IMR-90 (cell line): ENCODE results near the gene RTBDN. TPM values are rescaled to one million over a fixed set of nuclear protein-coding genes. Genes with fewer than 3 reads are reported as not detected.

Experiments used
- ATAC-seq: fragments of 200-7000 bp; cut with Tn5 transposase; 2 replicates; pipeline ENCODE4 v1.9.1; 2020; ENCODE audit warnings: low read depth, mild to moderate bottlenecking, moderate library complexity
- BruUV-seq: library from RNA; stranded (reverse); fragments of 400-500 nt; replicated peaks from 2 replicates; lab custom pipeline; 2021; lab: Mats Ljungman, UMichigan
- CTCF ChIA-PET: fragments of 300-600 bp; formaldehyde crosslinking; extraction: SDS; loops from one replicate; lab custom pipeline; 2021; ENCODE audit warnings: antibody characterized with exemption; lab: Yijun Ruan, JAX
- POLR2A ChIA-PET: fragments of 300-600 bp; sonication (Branson Sonifier 250); formaldehyde crosslinking; loops from one replicate; lab custom pipeline; 2022; ENCODE audit warnings: antibody characterized with exemption; ENCODE audit not compliant: unreplicated experiment; lab: Charles Lee
- DNase-seq: peaks from one replicate; pipeline ENCODE4 v3.0.0; 2013
- H2AFZ ChIP-seq: replicated peaks from 2 replicates; pipeline ENCODE3; 2013; ENCODE audit warnings: low read length, mild to moderate bottlenecking; ENCODE audit not compliant: poor library complexity
- H2AK5ac ChIP-seq: 2 replicates; pipeline ENCODE4 v1.6.1; 2013; ENCODE audit warnings: low read depth, low read length, inconsistent platforms
- H2AK9ac ChIP-seq: replicated peaks from 2 replicates; pipeline ENCODE3; 2013; ENCODE audit warnings: mild to moderate bottlenecking, low read depth, low read length, moderate library complexity; ENCODE audit not compliant: poor library complexity
- H2BK120ac ChIP-seq: 2 replicates; pipeline ENCODE4 v1.6.1; 2013; ENCODE audit warnings: low read depth, low read length, inconsistent platforms
- H2BK15ac ChIP-seq: 3 replicates; pipeline ENCODE4 v1.6.1; 2013; ENCODE audit warnings: low read depth, low read length, inconsistent platforms
- H2BK20ac ChIP-seq: 2 replicates; pipeline ENCODE4 v1.6.1; 2013; ENCODE audit warnings: low read depth, mild to moderate bottlenecking, inconsistent platforms, low read length, moderate library complexity
- H2BK5ac ChIP-seq: 2 replicates; pipeline ENCODE4 v1.6.1; 2013; ENCODE audit warnings: mild to moderate bottlenecking, low read depth, low read length, inconsistent platforms; ENCODE audit not compliant: poor library complexity, severe bottlenecking
- H3K14ac ChIP-seq: replicated peaks from 2 replicates; pipeline ENCODE4 v1.6.1; 2013; ENCODE audit warnings: low read depth, low read length, inconsistent platforms
- H3K18ac ChIP-seq: 2 replicates; pipeline ENCODE4 v1.6.1; 2013; ENCODE audit warnings: low read depth, low read length, control low read depth
- H3K23ac ChIP-seq: 2 replicates; pipeline ENCODE4 v1.6.1; 2013; ENCODE audit warnings: low read depth, low read length, inconsistent platforms
- H3K27ac ChIP-seq: 2 replicates; pipeline ENCODE4 v1.5.1; 2013; ENCODE audit warnings: mild to moderate bottlenecking, control low read depth, low read length; ENCODE audit not compliant: insufficient read depth
- H3K27me3 ChIP-seq: 2 replicates; pipeline ENCODE4 v1.6.1; 2013; ENCODE audit warnings: low read length; ENCODE audit not compliant: control insufficient read depth, insufficient read depth
- H3K36me3 ChIP-seq: 2 replicates; pipeline ENCODE4 v1.6.1; 2013; ENCODE audit warnings: low read length, mixed read lengths; ENCODE audit not compliant: control insufficient read depth, insufficient read depth
- H3K4ac ChIP-seq: 2 replicates; pipeline ENCODE4 v1.6.1; 2013; ENCODE audit warnings: low read depth, low read length, inconsistent platforms
- H3K4me1 ChIP-seq: 2 replicates; pipeline ENCODE4 v1.6.1; 2013; ENCODE audit warnings: low read length, mixed read lengths; ENCODE audit not compliant: control insufficient read depth, insufficient read depth
- H3K4me2 ChIP-seq: 2 replicates; pipeline ENCODE4 v1.6.1; 2013; ENCODE audit warnings: low read depth, mild to moderate bottlenecking, control low read depth, low read length, moderate library complexity
- H3K4me3 ChIP-seq: 2 replicates; pipeline ENCODE4 v1.5.1; 2013; ENCODE audit warnings: low read depth, mild to moderate bottlenecking, control low read depth, low read length, moderate library complexity; ENCODE audit not compliant: insufficient read depth
- H3K56ac ChIP-seq: 2 replicates; pipeline ENCODE4 v1.6.1; 2013; ENCODE audit warnings: low read length, inconsistent platforms; ENCODE audit not compliant: insufficient read depth; ENCODE audit errors: extremely low read depth
- H3K79me1 ChIP-seq, 2 experiments: 2 replicates each; pipeline ENCODE4 v1.6.1; 2013; ENCODE audit warnings: low read length in 2 of 2, inconsistent platforms in 1 of 2, low read depth in 1 of 2
- H3K9ac ChIP-seq: 2 replicates; pipeline ENCODE4 v1.6.1; 2013; ENCODE audit warnings: low read depth, low read length, control low read depth
- H3K9me1 ChIP-seq: 2 replicates; pipeline ENCODE4 v1.6.1; 2013; ENCODE audit warnings: low read length, inconsistent platforms; ENCODE audit not compliant: insufficient read depth
- H3K9me3 ChIP-seq: 2 replicates; pipeline ENCODE4 v1.6.1; 2013; ENCODE audit warnings: low read length; ENCODE audit not compliant: control insufficient read depth, insufficient read depth
- H4K20me1 ChIP-seq: 2 replicates; pipeline ENCODE4 v1.6.1; 2013; ENCODE audit warnings: low read length, inconsistent platforms; ENCODE audit not compliant: insufficient read depth
- H4K5ac ChIP-seq: 2 replicates; pipeline ENCODE4 v1.6.1; 2013; ENCODE audit warnings: mild to moderate bottlenecking, low read depth, low read length, control low read depth
- H4K8ac ChIP-seq, 2 experiments: 2 replicates each; pipeline ENCODE4 v1.6.1; 2013; ENCODE audit warnings: low read depth in 2 of 2, low read length in 2 of 2, control low read depth in 1 of 2, inconsistent platforms in 1 of 2
- H4K91ac ChIP-seq: 2 replicates; pipeline ENCODE4 v1.6.1; 2013; ENCODE audit warnings: low read depth, low read length, inconsistent platforms; ENCODE audit not compliant: insufficient read depth
- CTCF ChIP-seq: conservative IDR thresholded peaks from 2 replicates; pipeline ENCODE4 v1.5.1; 2012; ENCODE audit warnings: mild to moderate bottlenecking, low read depth, low read length, improper control_type of control experiment
- FOS ChIP-seq: fragments of 150-350 bp; IDR thresholded peaks from 2 replicates; pipeline ENCODE4 v1.6.1; 2016; ENCODE audit warnings: low read depth, low read length
- whole genome bisulfite sequencing, 2 experiments: methylation state at CpG; one replicate each; pipeline versions ENCODE4 v1.1.5 to v1.1.7; 2013; ENCODE audit warnings: missing lambda C conversion rate in 2 of 2; ENCODE audit not compliant: insufficient read length in 1 of 2; ENCODE audit errors: extremely low coverage in 2 of 2; 5-methylcytosine and 5-hydroxymethylcytosine counted together
- dilution Hi-C: fragments of 300-500 bp; cut with HindIII; formaldehyde crosslinking; loops from one replicate; pipeline ENCODE4 v1.14.3; 2018; ENCODE audit warnings: low sequenced_read_pairs; ENCODE audit not compliant: unreplicated experiment
- in situ Hi-C: fragments of 300-500 bp; cut with MboI; formaldehyde crosslinking; loops from 3 replicates; pipeline ENCODE4 v1.14.3; 2019; ENCODE audit warnings: low sequenced_read_pairs, inconsistent platforms, mixed read lengths
- intact Hi-C: fragments of 100-400 bp; cut with micrococcal nuclease; formaldehyde crosslinking; loops from 2 replicates; pipeline ENCODE4 v1.10.0; 2022
- polyA plus RNA-seq, 3 experiments: library from polyadenylated mRNA; depleted of rRNA; stranded (reverse); fragments of >200 nt; gene quantifications; 2 replicates each; pipeline ENCODE4 v1.2.3, GENCODE V29; 2012; ENCODE audit warnings: low replicate concordance in 1 of 3
- total RNA-seq: library from RNA; depleted of rRNA; stranded (reverse); fragments of >200 nt; gene quantifications from 2 replicates; pipeline ENCODE4 v1.2.3, GENCODE V29; 2012

The RTBDN gene
- total and polyA plus RNA-seq, 2 of the 4 experiments (the other 2 are of a cell fraction) = 0.07 TPM; not detected in 1

- Histone ChIP-seq H3K27me3 (no peaks in the 10 kb centered on the region), H3K23ac (no peak overlapping the region), H2AK5ac (peak overlapping the region; percentile 13; the same call in 1 of the 2 replicates), H3K4me1 (peaks cover 51% of the 10 kb centered on the region), H4K5ac (no peak overlapping the region), H3K27ac (no peak overlapping the region), H4K91ac (no peak overlapping the region), H2BK5ac (no peak overlapping the region), H3K9me3 (no peaks in the 10 kb centered on the region), H3K79me1 (peaks cover 0 to 38% of the 10 kb centered on the region in 2 experiments; a peak in 2 of 4 replicates), H4K8ac (no peak overlapping the region), H2BK15ac (peak overlapping the region; percentile 53; the same call in 1 of the 3 replicates), H2AFZ (no peak overlapping the region), H3K18ac (no peak overlapping the region), H2BK120ac (no peak overlapping the region), H2BK20ac (peak overlapping the region; percentile 15; the same call in 1 of the 2 replicates), H3K9ac (no peak overlapping the region), H3K4me3 (no peak overlapping the region), H3K14ac (no peak overlapping the region), H3K9me1 (peaks cover 21% of the 10 kb centered on the region), H3K56ac (no peak overlapping the region), H3K4ac (no peak overlapping the region), H3K36me3 (no peaks in the 10 kb centered on the region), H4K20me1 (peaks cover 10% of the 10 kb centered on the region), H3K4me2 (no peak overlapping the region), H2AK9ac (no peak overlapping the region)
- intact Hi-C loops = no loop called here
- CTCF ChIA-PET = interaction anchor here (0.6 kb wide), 1 partner anchor 10 kb away, joined by 3 read pairs; no protein-coding TSS in a partner anchor
- no CpG with 5 or more reads among the region's 3 CpGs for WGBS, 2 experiments
- BruUV-seq = no TSS peak
- TF ChIP-seq CTCF (no peak), FOS (no peak)
- DNase-seq (no peak), ATAC-seq (no peak)
- dilution Hi-C loops = no loop called here
- in situ Hi-C loops = loop anchor here (25.0 kb wide), 1 partner anchor 1050 kb away; no protein-coding TSS in a partner anchor
- POLR2A ChIA-PET = no interaction called here
Observed at GRCh38 chr19:12786952-12787351, 47.4 kb downstream of the RTBDN start.
